ENCODE results near the gene AMBRA1. TPM values are rescaled to one million over a fixed set of nuclear protein-coding genes. Genes with fewer than 3 reads are reported as not detected.

Gene AMBRA1
- polyA plus RNA-seq, 1 donor from 2014 or later: 34.5 TPM

- Histone ChIP-seq H3K9me3 (ENCODE audit: low read length) (no peaks in the 10 kb centered on the region), H3K9ac (ENCODE audit: low read length) (no peak overlapping the region), H3K4me2 (ENCODE audit: low read length) (no peak overlapping the region), H3K79me2 (replicated peaks; ENCODE audit: insufficient read depth, low read length) (peaks cover 39% of the 10 kb centered on the region), H3K27me3 (ENCODE audit: insufficient read depth, low read depth, low read length) (no peaks in the 10 kb centered on the region), H3K27ac (ENCODE audit: low read length) (no peak overlapping the region), H3F3A (ENCODE audit: insufficient read depth, low read length, poor library complexity, severe bottlenecking) (no peaks in the 10 kb centered on the region), H3K36me3 (ENCODE audit: insufficient read depth, low read length) (no peaks in the 10 kb centered on the region), H3K4me3 (ENCODE audit: low read length) (peak overlapping the region; percentile 76), H2AFZ (ENCODE audit: low read depth, low read length) (no peak overlapping the region), H4K20me1 (ENCODE audit: insufficient read depth) (no peaks in the 10 kb centered on the region), H3K9me2 (ENCODE audit: insufficient read depth, low read length) (no peaks in the 10 kb centered on the region)
- no peak for TF ChIP-seq SMC3 (conservative IDR thresholded peaks at IDR 0.05; ENCODE audit: poor library complexity)
- TF ChIP-seq RAD21 (conservative IDR thresholded peaks at IDR 0.05): no peak
- TF ChIP-seq REST (IDR thresholded peaks at IDR 0.05; ENCODE audit: borderline replicate concordance): no peak
- no peak for TF ChIP-seq POLR2AphosphoS5 (IDR thresholded peaks at IDR 0.05)
- no peak for TF ChIP-seq MXI1 (conservative IDR thresholded peaks at IDR 0.05; ENCODE audit: poor library complexity, severe bottlenecking)
- no peak for TF ChIP-seq TAF1 (IDR thresholded peaks at IDR 0.05; ENCODE audit: low read depth)
- no peak for TF ChIP-seq EP300 (conservative IDR thresholded peaks at IDR 0.05; ENCODE audit: poor library complexity, severe bottlenecking)
- TF ChIP-seq CTCF (IDR thresholded peaks at IDR 0.05; ENCODE audit: poor library complexity, severe bottlenecking): no peak
- TF ChIP-seq EZH2 (IDR thresholded peaks at IDR 0.05; ENCODE audit: borderline replicate concordance, insufficient read depth, low read length, poor library complexity, severe bottlenecking): no peak
Observed at GRCh38 chr11:46594785-46595184, 962 bp upstream of the AMBRA1 start.

GRCh38 chr11:46594374-46594700 lies 514 bp upstream of the AMBRA1 start:
- TF ChIP-seq POLR2AphosphoS5 (IDR thresholded peaks at IDR 0.05) (no peak), REST (IDR thresholded peaks at IDR 0.05; ENCODE audit: borderline replicate concordance) (no peak), CTCF (IDR thresholded peaks at IDR 0.05; ENCODE audit: poor library complexity, severe bottlenecking) (no peak), EP300 (conservative IDR thresholded peaks at IDR 0.05; ENCODE audit: poor library complexity, severe bottlenecking) (no peak), MXI1 (conservative IDR thresholded peaks at IDR 0.05; ENCODE audit: poor library complexity, severe bottlenecking) (no peak), SMC3 (conservative IDR thresholded peaks at IDR 0.05; ENCODE audit: poor library complexity) (no peak), TAF1 (IDR thresholded peaks at IDR 0.05; ENCODE audit: low read depth) (no peak), RAD21 (conservative IDR thresholded peaks at IDR 0.05) (no peak), EZH2 (IDR thresholded peaks at IDR 0.05; ENCODE audit: borderline replicate concordance, insufficient read depth, low read length, poor library complexity, severe bottlenecking) (no peak)
- Histone ChIP-seq H2AFZ (ENCODE audit: low read depth, low read length) (peak overlapping the region; percentile 46), H3K4me3 (ENCODE audit: low read length) (peak overlapping the region; percentile 76)

More at GRCh38 chr11:46594374-46594700, 514 bp upstream of the AMBRA1 start:
- Histone ChIP-seq H3K9me2 (ENCODE audit: insufficient read depth, low read length) (no peaks in the 10 kb centered on the region), H3K9me3 (ENCODE audit: low read length) (no peaks in the 10 kb centered on the region), H4K20me1 (ENCODE audit: insufficient read depth) (no peaks in the 10 kb centered on the region), H3K9ac (ENCODE audit: low read length) (peak overlapping the region; percentile 91), H3K4me2 (ENCODE audit: low read length) (peak overlapping the region; percentile 35), H3K27ac (ENCODE audit: low read length) (peak overlapping the region; percentile 85), H3K36me3 (ENCODE audit: insufficient read depth, low read length) (no peaks in the 10 kb centered on the region), H3F3A (ENCODE audit: insufficient read depth, low read length, poor library complexity, severe bottlenecking) (no peaks in the 10 kb centered on the region), H3K27me3 (ENCODE audit: insufficient read depth, low read depth, low read length) (no peaks in the 10 kb centered on the region), H3K79me2 (replicated peaks; ENCODE audit: insufficient read depth, low read length) (peaks cover 43% of the 10 kb centered on the region)

Measured in neural cell (in vitro differentiated cells).